Measurements from ENCODE around the gene LRP8.

- no peak for TF ChIP-seq CTCF (IDR thresholded peaks at IDR 0.05)
- TF ChIP-seq POLR2A (IDR thresholded peaks at IDR 0.05) = no peak
- TF ChIP-seq EP300 (IDR thresholded peaks at IDR 0.05) = no peak
Measured at GRCh38 chr1:53343831-53344668, 16.2 kb upstream of the LRP8 start.

All from gastroesophageal sphincter (tissue), 3 donors.